HG02870 (cell line): ENCODE results near the gene COL4A1.
"Not testable (repeated sequence)": the region's sequence is repeated elsewhere in the genome, so short reads cannot be mapped to it uniquely, and the experiment has no call there.

Experiments
- ATAC-seq: cut with Tn5 transposase; IDR thresholded peaks from one replicate; pipeline ENCODE4 v1.9.1; 2021; ENCODE audit warnings: mild to moderate bottlenecking, moderate library complexity; ENCODE audit not compliant: unreplicated experiment

Gene COL4A1

DNA sequence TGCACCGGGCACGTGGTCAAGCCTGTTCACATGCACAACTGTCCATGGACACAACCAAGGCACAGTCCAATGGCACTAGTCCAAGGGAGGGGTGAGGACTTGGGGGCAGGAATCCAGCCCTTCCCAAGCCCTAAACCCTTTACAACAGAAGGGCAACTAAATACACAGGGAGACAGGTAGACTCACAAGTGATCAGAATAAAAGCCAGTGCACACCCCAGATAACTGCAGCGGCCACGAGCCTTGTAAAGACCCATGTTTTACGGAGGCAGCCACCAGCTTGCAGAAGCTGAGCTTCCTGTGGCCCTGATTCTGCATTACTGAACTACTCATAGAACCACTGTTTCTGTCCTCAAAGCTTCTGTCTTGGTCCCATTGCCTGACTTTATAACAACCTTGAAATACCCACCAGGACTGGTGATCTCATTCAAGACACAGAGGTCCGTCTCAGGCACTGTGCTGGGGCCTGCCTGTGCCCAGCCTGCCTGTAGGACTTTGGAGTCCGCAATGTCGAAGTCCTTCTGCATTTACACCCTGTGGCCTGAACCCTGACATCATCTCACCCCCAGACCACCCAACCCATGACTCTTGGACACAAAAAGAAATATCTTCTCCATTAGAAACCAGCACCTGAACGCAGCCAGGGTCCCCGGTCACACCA lies 181.2 kb downstream of the COL4A1 start:
- no peak for ATAC-seq

DNA sequence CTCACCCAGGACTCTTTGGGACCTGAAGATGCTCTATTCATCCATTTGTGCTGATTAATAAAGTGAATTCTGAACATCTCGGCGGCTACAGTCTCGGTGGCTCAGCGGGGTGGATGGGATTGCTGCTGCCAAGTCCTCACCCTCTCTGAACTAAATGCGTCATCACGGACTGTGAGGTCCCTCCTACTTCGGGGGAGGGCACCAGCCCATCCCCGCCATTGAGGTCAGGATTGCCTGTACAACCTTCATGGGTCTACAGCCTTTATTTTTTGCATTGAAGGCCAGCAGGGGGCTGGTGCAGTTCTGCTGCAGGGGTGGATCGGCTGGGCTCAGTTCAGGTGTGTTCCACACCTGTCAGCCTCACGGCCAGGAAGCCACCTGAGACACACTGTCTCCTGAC lies 181.8 kb downstream of the COL4A1 start:
- no peak for ATAC-seq

DNA sequence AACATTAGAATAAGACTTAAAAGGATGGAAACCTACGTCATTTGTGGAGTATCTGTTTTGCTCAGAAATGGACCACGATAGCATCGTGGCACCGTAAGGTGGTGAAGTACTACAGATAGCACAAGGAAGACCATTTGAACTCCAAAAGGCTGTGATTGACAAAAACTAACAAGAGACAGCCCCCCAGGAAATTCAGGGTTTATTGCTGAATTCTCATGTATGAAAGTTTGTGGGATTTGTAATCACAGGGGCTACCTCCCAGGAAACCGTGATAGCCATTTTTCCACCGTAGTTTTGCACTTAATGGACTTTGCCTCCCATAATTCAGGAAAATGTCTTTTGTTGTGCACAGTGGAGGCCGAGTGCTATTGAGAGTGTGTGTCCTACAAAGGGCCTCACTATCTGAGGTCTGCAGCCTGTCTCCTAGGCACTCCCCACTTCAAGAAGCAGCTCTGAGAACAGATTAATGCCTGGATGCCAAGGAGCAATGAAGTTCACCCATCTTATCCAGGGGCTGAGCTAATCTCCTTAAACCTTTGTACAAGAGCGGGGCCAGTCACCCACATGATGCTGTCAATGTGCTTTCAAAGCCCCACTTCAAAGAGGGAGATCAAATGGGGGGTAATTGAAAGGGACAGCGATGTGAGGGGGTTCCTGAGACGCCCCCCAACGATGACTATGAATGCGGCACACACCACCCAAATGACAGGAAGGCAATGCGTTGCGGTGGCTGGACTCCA lies 182.6 kb downstream of the COL4A1 start:
- ATAC-seq = no peak

DNA sequence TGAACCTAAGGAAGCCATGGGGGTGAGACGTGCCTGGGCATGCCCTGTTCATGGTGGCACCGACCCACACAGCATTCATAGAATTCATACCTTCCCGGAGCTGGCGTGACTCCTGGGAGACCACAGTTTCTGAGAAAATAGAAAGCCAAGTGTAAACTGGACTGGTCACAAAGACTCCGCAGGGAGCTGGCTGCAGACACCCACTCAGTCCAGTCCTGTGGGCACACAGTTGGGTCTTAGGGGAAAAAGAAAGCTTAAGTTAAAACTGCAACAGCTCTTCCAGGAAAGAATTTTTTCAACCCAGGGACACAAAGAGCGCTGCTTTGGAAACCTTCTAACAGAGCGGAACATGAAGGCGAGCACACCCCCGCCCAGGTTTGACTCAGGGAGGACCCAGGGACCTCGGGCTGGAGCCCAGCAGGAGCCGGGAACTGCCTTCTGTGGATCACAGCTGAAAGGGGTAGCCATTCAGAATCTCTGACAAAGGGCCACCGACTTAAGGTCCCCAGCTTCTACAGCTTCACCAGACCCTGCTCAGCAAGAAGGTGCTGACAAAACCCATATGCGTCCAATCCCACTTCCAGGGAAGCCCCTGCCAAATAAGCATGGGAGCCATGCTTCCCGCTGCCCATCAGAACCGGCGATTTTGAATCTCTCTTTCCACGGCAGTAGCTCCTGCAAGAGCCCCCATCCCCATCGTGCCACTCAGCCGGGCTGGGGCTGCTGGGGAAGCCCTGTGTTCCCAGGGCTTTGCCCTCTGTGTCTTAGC lies 183.7 kb downstream of the COL4A1 start:
- no peak for ATAC-seq

DNA sequence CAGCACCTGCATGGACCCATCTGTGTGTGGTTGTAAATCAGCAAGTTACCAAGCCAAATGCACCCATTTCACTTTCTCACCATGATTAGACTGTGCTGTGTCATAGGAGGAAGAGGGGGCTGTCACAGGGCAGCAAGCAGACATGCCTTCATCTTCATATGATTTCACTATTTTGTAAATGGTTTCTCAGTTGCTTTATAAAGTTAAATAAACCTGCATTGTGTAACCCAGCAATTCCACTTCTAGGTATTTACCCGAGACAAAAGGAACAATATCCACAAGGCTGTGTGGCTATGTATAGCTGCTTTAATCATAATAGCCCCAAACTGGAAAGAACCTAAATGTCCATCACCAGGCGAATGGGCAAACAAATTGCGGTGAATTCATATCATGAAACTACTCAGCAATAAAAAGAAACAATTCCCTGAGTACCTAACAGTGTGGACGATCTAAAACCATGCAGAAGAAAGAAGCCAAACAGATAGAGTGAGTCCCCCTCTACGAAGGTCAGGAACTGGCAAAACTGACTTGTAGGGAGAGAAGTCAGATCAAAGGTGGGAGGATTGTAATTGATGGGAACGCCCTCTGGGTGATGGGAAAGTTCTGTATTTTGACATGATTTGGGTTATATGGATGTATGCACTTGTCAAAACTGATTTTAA lies 185.4 kb downstream of the COL4A1 start:
- peak; percentile 31 for ATAC-seq

DNA sequence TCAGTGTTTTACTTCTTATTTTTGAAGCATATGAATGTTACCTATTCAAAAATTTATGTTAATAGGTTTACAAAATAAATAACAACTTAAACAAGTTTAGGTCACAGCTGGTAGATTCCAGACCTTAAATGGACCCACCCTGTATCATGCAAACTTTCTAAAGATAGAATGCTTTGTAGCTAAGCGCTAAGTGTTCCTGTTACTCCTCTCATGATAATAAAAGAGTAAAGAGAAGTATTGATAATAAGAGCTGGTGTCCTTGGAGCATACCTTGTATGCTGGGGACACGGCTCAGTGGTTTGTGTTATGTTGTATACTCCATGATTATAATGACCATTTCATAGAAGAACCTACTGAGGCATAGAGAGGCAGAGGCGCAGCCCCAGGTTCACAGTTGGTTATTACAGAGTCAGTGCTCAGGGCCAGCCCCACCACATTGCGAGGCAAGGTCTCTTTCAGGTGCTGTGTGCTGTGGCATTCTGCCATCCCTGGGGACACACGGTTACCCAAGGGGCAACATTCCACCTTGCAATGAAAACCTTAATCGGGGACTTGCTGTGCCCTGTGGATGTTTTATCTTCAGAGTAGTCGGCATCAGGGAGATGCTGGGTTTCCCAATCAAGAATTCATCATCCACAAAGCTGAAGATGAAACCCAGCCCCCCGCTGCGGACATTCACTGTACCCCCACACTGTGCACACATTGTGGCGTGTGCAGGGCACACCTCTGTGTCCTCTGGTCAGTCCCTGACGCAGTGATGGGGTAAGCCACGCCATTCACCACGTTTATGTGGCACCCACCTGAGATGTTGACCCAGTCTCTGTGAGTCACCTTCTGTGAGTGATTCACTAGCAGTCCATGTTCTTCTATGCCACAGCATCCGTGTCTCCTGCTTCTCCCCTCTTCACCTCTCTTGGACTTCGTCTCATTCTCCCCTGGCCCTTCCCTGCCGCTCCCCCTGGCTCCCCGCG lies 186.7 kb downstream of the COL4A1 start:
- ATAC-seq = no peak

DNA sequence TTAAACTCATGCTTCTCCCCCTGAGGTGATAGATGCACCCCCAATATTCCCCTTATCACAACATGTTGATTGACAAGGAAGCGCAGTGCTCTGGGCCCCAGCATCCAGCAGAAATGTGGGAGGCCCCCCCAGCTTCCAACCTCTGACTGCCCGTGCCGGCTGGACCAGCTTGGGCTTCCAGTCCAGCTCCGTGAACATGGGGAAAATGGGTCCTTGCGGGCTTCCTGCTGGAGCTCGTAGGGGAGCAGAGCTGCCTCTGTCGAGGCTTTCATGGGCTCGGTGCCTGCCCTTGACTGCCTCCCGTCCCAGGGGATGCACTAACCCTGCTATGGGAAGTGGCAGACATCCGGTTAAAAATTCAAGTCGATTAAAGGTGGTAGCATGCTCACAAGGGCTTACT lies 188.9 kb downstream of the COL4A1 start:
- no peak for ATAC-seq

DNA sequence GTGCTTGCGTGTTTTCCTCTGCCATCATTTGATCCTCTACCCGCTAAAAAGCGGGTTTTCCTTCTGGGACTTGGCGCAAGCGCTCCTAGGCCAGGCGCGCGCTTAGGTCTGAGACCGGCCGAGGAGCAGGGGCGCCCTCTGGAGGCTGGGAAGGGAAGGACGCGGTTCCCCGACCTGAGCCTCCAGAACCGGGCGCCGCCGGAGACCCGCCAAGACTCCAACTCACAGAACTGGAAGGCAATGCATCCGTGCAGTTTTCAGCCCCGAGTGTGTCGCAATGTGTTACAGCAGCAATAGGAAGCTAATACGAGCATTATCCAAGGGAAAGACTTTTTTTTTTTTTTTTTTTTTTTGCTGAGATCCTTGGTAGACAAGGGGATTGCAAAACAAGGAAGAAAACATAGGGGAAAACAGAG lies 190.9 kb downstream of the COL4A1 start:
- peak; percentile 62 for ATAC-seq

DNA sequence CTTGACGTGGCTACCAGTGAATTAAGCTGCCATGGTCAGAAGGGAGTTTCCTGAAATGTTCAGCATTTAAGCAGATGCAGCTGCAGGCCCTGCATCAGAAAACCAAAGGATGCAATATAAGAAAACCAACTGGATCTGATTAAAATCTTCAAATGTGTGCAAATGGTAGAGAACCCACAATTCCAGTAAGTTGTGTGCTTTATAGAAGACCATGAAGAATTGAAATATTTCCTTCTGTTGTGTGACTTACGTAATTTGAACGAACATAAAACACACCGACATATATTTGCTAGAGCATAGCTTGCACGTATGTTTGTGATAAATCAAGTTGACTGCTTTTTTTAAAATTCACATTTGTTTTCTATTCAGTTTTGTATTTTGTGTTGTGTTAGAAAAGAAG lies 191.4 kb downstream of the COL4A1 start:
- no peak for ATAC-seq

DNA sequence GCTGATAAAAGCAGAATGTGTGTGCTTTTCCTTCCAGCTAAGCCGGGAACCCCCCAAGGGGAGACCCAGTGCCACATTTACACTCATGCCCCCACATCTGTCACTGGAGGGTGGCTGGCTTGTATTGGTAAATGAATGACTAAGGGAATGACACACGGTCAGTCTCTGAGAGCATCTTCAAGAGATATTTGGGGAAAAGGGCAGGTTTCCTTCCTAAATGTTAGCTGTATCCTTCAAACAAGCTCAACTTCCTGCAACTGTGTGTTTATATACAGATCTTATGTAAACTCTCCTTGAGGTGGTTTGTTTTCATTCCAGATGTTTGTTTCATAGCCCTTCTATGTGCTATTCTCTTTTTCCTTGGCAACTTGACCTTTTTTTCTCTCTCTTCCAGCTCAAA lies 192.6 kb downstream of the COL4A1 start:
- no peak for ATAC-seq

DNA sequence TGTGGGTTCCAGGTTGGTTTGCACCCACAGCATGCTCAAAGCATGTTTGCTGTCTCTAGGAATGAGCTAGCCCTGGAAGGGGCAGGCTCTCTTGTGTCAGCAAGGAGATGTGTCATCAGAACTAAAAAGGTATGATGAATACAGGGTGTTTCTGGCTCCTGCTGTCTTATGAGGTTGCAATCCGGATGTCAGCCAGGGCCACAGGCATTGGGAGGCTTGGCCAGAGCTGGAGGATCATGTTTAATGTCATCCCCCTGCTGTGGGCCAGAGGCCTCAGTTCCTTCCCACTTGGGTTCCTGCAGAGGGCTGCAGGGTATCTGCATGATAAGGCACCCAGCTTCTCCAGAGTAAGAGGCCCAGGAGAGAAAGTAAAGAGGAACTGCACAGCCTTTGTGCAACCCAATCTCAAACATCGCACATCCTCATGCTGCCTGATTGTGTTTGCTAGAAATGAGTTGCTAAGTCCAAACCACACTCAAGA lies 193.6 kb downstream of the COL4A1 start:
- ATAC-seq = no peak

DNA sequence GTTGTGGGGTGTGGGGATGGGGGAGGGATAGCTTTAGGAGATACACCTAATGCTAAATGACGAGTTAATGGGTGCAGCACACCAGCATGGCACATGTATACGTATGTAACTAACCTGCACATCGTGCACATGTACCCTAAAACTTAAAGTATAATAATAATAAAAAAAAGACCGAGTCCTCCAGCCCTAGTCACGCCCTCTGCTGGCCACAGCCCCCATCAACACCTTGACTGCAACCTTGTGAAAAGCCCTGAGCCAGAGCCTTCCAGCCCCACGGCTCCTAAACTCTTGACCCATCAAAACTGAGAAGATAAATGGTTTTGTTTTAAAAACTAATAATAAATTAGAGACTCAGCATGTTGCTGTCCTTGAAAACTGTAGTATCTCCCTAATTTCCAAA lies 194.6 kb downstream of the COL4A1 start:
- ATAC-seq = not testable (repeated sequence)

DNA sequence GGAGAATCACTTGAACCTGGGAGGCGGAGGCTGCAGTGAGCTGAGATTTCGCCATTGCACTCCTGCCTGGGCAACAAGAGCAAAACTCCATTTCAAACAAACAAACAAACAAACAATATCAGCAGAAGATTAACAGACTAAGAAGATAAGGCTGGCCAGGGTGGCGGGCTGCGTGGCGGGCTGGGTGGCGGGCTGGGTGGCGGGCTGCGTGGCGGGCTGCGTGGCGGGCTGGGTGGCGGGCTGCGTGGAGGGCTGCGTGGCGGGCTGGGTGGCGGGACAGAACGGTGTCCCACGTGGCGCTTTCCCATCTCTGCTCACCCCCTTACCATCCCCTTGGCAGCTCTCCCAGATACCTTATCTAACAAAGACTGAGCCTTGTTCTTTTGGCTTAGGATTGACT lies 196.2 kb downstream of the COL4A1 start:
- ATAC-seq = no peak

DNA sequence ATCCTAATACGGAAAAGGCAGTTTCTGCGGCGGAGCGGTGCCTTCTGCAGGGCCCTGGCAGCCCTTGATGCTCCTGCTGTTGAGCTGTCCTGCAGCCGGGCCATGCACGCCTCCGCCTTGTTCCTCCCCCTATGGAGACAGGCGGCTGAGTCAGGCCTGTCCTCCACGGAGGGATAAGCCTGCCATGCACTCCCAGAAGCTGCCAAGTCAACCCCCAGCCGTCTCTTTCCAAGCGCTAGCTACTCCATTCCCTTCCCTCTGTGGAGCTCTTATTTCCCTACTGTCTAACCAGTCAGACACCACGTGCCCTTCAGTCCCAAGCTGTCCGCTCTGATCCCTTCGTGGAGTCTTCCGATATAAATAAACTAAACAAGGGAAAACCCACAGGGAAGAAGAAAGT lies 197.0 kb downstream of the COL4A1 start:
- no peak for ATAC-seq

DNA sequence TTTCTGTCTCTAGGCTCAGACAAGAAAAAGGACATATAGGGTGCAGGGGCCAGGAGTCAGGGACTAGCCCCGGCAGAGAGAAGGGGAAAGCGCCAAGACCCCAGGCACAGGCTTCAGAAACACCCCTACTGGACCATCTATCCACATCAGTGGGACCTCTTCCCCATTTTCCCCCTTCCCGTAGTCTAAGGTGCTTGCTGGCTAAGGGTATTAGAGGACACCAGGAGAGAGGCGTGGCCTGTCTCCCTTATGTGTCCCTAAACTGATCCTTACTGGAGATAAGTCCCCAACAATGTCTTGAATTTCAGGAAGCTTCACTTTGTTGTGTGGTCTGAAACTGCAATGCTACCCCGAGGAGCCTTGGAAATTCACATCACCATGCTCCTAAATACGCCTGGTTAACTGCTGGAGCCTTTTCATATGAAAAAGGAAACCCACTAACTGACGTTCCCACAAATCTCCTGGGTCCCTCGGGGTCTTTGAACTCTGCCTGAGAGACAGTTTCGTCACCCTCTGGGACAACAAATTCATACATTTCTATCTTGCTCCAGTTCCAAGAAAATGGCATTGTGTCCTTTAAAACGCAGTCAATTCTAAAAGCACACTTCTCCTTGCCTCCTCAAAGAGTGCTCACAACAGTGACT lies 197.7 kb downstream of the COL4A1 start:
- no peak for ATAC-seq

DNA sequence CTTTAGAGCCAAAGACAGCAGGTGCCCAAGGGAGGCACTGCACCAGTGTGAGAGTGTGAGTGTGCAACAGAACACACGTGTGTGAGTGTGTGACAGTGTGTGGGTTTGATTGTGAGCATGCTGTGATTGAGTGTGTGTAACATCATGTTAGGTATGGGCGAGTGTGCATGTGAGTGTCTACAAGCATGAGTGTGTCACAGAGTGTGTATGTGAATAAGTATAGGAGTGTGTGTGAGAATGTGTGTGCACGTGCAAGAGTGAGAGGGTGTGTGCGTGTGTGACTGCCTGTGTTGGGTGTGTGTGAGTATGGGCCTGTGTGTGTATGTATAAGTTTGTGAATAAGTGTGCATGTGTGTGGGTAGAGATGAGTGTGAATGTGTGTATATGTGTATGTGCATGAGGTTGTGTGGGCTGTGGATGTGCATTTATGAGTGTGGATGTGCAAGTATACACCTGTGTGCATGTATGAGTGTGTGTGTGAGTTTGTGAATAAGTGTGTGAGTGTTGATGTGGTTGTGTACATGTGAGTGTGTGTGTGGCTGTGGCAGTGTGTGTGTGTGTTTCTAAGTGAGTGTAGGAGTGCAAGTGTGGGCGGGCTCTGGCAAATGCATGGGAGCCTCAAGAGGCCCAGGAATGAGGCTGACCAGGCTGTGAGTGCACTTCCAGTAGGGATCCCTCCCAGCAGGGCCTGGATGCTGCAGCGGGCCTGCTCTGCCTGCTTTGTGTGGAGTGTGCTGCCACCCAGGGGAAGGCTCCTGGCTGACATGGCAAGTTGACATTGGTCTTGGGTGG lies 198.4 kb downstream of the COL4A1 start:
- ATAC-seq = no peak

DNA sequence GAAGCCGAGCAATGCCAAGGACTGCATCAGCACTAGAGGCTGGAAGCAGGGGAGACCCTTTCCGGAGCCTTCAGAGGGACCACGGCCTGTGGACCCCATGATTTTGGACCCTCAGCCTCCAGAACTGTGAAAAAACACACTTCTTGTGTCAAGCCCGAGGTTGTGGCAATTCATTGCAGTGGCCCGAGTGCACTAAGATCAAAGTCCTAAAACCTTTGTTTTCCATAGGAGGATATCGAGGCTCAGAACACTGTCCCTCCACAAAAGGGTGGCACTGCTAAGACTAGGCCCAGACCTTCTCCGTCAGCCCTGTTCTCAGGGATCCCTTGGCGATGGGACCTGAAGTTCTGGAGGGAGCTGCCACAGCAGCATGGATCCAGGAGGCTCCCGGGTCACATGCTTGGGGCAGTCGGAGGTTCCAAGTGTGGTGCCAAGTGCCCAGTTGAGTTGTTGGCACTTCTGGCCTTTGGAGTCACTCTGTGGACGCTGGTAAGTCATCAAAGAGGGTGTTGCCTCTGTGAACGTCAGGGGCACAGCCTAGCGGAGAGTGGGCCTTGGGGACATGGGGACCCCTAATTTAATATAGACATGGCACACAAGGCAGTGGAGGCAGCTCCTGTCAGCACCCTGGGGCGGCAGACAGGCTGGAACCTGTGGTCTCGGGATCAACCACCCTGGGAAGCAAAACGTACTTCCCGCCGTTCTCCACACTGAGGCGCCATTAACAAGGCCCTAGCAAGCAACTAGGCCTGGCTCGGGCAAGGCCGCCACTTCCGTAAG lies 199.2 kb downstream of the COL4A1 start:
- no peak for ATAC-seq

DNA sequence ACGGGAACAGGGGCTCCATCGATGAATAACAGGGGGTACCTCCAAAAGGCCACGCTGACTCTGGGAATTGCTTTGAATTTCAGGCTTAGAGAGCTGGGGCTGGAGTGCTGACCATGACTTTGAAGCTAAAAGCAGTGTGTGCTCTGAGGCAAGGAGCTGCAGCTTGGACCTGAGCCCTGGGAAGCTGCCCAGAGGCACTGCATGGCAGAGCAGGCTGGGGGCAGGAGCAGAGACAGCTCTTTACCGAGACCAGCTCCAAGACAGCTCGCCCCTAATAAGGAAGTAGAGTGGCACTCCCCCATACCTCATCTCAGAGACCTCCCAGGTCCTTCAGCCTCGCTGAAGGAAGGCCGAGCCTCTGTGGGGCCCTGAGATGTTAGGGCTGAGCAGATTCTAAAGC lies 200.2 kb downstream of the COL4A1 start:
- no peak for ATAC-seq
